GM23248 (cell line): ENCODE results near the gene MSH5. TPM values are rescaled to one million over a fixed set of nuclear protein-coding genes. Genes with fewer than 3 reads are reported as not detected.
A peak's percentile ranks its signal among the peaks of the same experiment; 100 is the strongest.

ENCODE experiments used
- DNase-seq: peaks from one replicate; pipeline ENCODE4 v3.0.0-alpha.2; 2015
- H2AFZ ChIP-seq: fragments of 200-600 bp; sonication (generic); 2 replicates; pipeline ENCODE4 v1.6.1; 2016; ENCODE audit warnings: antibody characterized with exemption
- H3F3A ChIP-seq: fragments of 200-600 bp; sonication (generic); 2 replicates; pipeline ENCODE4 v1.6.1; 2016; ENCODE audit warnings: mild to moderate bottlenecking, antibody characterized with exemption, mixed run types; ENCODE audit not compliant: insufficient read depth
- H3K27ac ChIP-seq: fragments of 200-600 bp; sonication (generic); 2 replicates; pipeline ENCODE4 v1.5.1; 2016; ENCODE audit warnings: mild to moderate bottlenecking
- H3K27me3 ChIP-seq: fragments of 200-600 bp; sonication (generic); replicated peaks from 2 replicates; pipeline ENCODE4 v1.6.1; 2016; ENCODE audit warnings: mild to moderate bottlenecking; ENCODE audit not compliant: insufficient read depth
- H3K36me3 ChIP-seq: fragments of 200-600 bp; sonication (generic); 2 replicates; pipeline ENCODE4 v1.6.1; 2016; ENCODE audit warnings: low read depth, mild to moderate bottlenecking
- H3K4me1 ChIP-seq: fragments of 200-600 bp; sonication (generic); 2 replicates; pipeline ENCODE4 v1.6.1; 2016; ENCODE audit warnings: mild to moderate bottlenecking; ENCODE audit not compliant: insufficient read depth
- H3K4me2 ChIP-seq: fragments of 200-600 bp; sonication (generic); one replicate; pipeline ENCODE4 v1.6.1; 2016; ENCODE audit warnings: mild to moderate bottlenecking; ENCODE audit not compliant: unreplicated experiment
- H3K4me3 ChIP-seq: fragments of 200-600 bp; sonication (generic); 2 replicates; pipeline ENCODE4 v1.5.1; 2016; ENCODE audit warnings: mild to moderate bottlenecking
- H3K79me2 ChIP-seq: fragments of 200-600 bp; sonication (generic); 2 replicates; pipeline ENCODE4 v1.6.1; 2016; ENCODE audit warnings: mild to moderate bottlenecking; ENCODE audit not compliant: insufficient read depth
- H3K9ac ChIP-seq: fragments of 200-600 bp; sonication (generic); 2 replicates; pipeline ENCODE4 v1.6.1; 2016; ENCODE audit warnings: mild to moderate bottlenecking
- H3K9me2 ChIP-seq: fragments of 200-600 bp; sonication (generic); 2 replicates; pipeline ENCODE4 v1.6.1; 2016; ENCODE audit warnings: mixed run types, mild to moderate bottlenecking, moderate library complexity; ENCODE audit not compliant: insufficient read depth
- H3K9me3 ChIP-seq: fragments of 200-600 bp; sonication (generic); one replicate; pipeline ENCODE4 v1.6.1; 2017; ENCODE audit warnings: low read depth
- H4K20me1 ChIP-seq: fragments of 200-600 bp; sonication (generic); 2 replicates; pipeline ENCODE4 v1.6.0; 2016; ENCODE audit not compliant: insufficient read depth
- EZH2 ChIP-seq: fragments of 200-600 bp; sonication (generic); IDR thresholded peaks from 2 replicates; pipeline ENCODE4 v1.6.1; 2018; ENCODE audit warnings: antibody characterized with exemption, mild to moderate bottlenecking; ENCODE audit not compliant: insufficient read depth, poor library complexity, severe bottlenecking
- EZH2phosphoT487 ChIP-seq: fragments of 200-600 bp; sonication (generic); IDR thresholded peaks from 2 replicates; pipeline ENCODE4 v1.6.1; 2018; ENCODE audit warnings: antibody characterized with exemption, moderate library complexity, mild to moderate bottlenecking, low read depth; ENCODE audit not compliant: insufficient read depth
- WGBS, 2 experiments: methylation state at CpG; one replicate each; pipeline ENCODE4 v1.1.6; 2015 to 2017; ENCODE audit warnings: low lambda C conversion rate in 2 of 2, low coverage in 1 of 2; ENCODE audit errors: missing lambda C conversion rate in 2 of 2; 5-methylcytosine and 5-hydroxymethylcytosine counted together
- in situ Hi-C: fragments of 300-500 bp; cut with MboI; formaldehyde crosslinking; loops from 2 replicates; pipeline ENCODE4 v1.15.0; 2020
- polyA plus RNA-seq: library from polyadenylated mRNA; unstranded; fragments of >200 nt; fragmentation: Nextera tagmentation; extraction: Ambion mirVana; gene quantifications from 2 replicates; pipeline ENCODE4 v1.2.1, GENCODE V29; 2016
- total RNA-seq: library from RNA; depleted of rRNA; stranded (reverse); fragments of >200 nt; shearing (Covaris generic); gene quantifications from 2 replicates; pipeline ENCODE4 v1.2.3, GENCODE V29; 2014

The MSH5 gene
- total and polyA plus RNA-seq, 2 experiments from 2014 or later, result 2.9 to 4.3 TPM

GRCh38 chr6:31744422-31744821, 4.6 kb downstream of the MSH5 start:
- no peaks in the 10 kb centered on the region for H3K9me2 ChIP-seq
- no peak overlapping the region for H3K27ac ChIP-seq
- no peaks in the 10 kb centered on the region for H3K36me3 ChIP-seq
- H3K4me3 ChIP-seq, result no peak overlapping the region
- H4K20me1 ChIP-seq, result no peaks in the 10 kb centered on the region
- no peaks in the 10 kb centered on the region for H3K9me3 ChIP-seq
- H3K4me2 ChIP-seq, result no peak overlapping the region
- TF ChIP-seq EZH2phosphoT487, result no peak
- no peak for TF ChIP-seq EZH2
- H2AFZ ChIP-seq, result no peak overlapping the region
- H3K9ac ChIP-seq, result no peak overlapping the region
- WGBS, 2 experiments, result 56 to 90% methylated on average over 1 of the region's 1 CpG
- H3K27me3 ChIP-seq, result no peaks in the 10 kb centered on the region
- no peaks in the 10 kb centered on the region for H3K79me2 ChIP-seq
- DNase-seq, result no peak
- H3F3A ChIP-seq, result 0 out of 2 replicates have a peak, but pooled peaks cover under 1% of the 10 kb centered on the region
- in situ Hi-C loops, result no loop called here
- H3K4me1 ChIP-seq, result peaks cover 4% of the 10 kb centered on the region

- no peak overlapping the region for H3K27ac ChIP-seq
- in situ Hi-C loops, result no loop called here
Observed at GRCh38 chr6:31749301-31750036, 9.7 kb downstream of the MSH5 start.

GRCh38 chr6:31750411-31751022, 10.7 kb downstream of the MSH5 start:
- Histone ChIP-seq H3K4me1 (peaks cover 10% of the 10 kb centered on the region), H4K20me1 (no peaks in the 10 kb centered on the region), H3K4me2 (no peak overlapping the region), H3K9me3 (no peaks in the 10 kb centered on the region), H3K36me3 (no peaks in the 10 kb centered on the region), H3K4me3 (no peak overlapping the region), H3K9ac (no peak overlapping the region), H2AFZ (no peak overlapping the region), H3F3A (peaks cover 13% of the 10 kb centered on the region), H3K9me2 (no peaks in the 10 kb centered on the region), H3K27me3 (no peaks in the 10 kb centered on the region), H3K27ac (no peak overlapping the region), H3K79me2 (no peaks in the 10 kb centered on the region)
- DNase-seq, result no peak
- 94 to 95% methylated on average over 7 of the region's 7 CpGs for WGBS, 2 experiments
- in situ Hi-C loops, result no loop called here
- TF ChIP-seq EZH2 (no peak), EZH2phosphoT487 (no peak)

More at GRCh38 chr6:31749301-31750036, 9.7 kb downstream of the MSH5 start:
- H3F3A ChIP-seq, result peaks cover 13% of the 10 kb centered on the region
- H2AFZ ChIP-seq, result no peak overlapping the region
- DNase-seq, result no peak
- H3K9me2 ChIP-seq, result no peaks in the 10 kb centered on the region
- H3K4me2 ChIP-seq, result no peak overlapping the region
- no peaks in the 10 kb centered on the region for H3K27me3 ChIP-seq
- no peak overlapping the region for H3K9ac ChIP-seq
- no peaks in the 10 kb centered on the region for H4K20me1 ChIP-seq
- H3K36me3 ChIP-seq, result no peaks in the 10 kb centered on the region
- no peaks in the 10 kb centered on the region for H3K9me3 ChIP-seq
- no peak overlapping the region for H3K4me3 ChIP-seq
- H3K4me1 ChIP-seq, result peaks cover 10% of the 10 kb centered on the region
- no peak for TF ChIP-seq EZH2
- TF ChIP-seq EZH2phosphoT487, result no peak
- H3K79me2 ChIP-seq, result no peaks in the 10 kb centered on the region
- WGBS, 2 experiments, result 93% methylated on average over 8 of the region's 8 CpGs

- Histone ChIP-seq H3K36me3 (no peaks in the 10 kb centered on the region), H3K4me1 (peaks cover 10% of the 10 kb centered on the region), H3K79me2 (no peaks in the 10 kb centered on the region), H3K9me3 (no peaks in the 10 kb centered on the region), H3K27ac (peak overlapping the region; percentile 47), H3K9ac (peak overlapping the region; percentile 14; the same call in 1 of the 2 replicates), H3F3A (peaks cover 13% of the 10 kb centered on the region), H3K4me2 (peak overlapping the region; percentile 26), H3K27me3 (no peaks in the 10 kb centered on the region), H4K20me1 (no peaks in the 10 kb centered on the region), H3K9me2 (no peaks in the 10 kb centered on the region), H2AFZ (no peak overlapping the region), H3K4me3 (no peak overlapping the region)
- TF ChIP-seq EZH2 (no peak), EZH2phosphoT487 (no peak)
- DNase-seq, result peak; percentile 91
- 30 to 38% methylated on average over 8 of the region's 8 CpGs for WGBS, 2 experiments
- in situ Hi-C loops, result no loop called here
Observed at GRCh38 chr6:31752739-31753319, 13.0 kb downstream of the MSH5 start.
